Measurements from ENCODE around the gene TRIO.

TRIO gene

GRCh38 chr5:14376789-14377188 is 233.6 kb downstream of the TRIO start:
- Histone ChIP-seq H3K23ac (ENCODE audit: low read depth, low read length, poor library complexity) (no peak overlapping the region), H3K9ac (ENCODE audit: low read depth, low read length, poor library complexity) (no peak overlapping the region), H3K4ac (ENCODE audit: low read length) (no peak overlapping the region), H3K27ac (replicated peaks; ENCODE audit: low read length) (no peak overlapping the region), H3K27me3 (ENCODE audit: control insufficient read depth in 3 of 3, insufficient read depth in 3 of 3, low read depth in 1 of 3, low read length in 3 of 3) (no peaks in the 10 kb centered on the region), H4K91ac (ENCODE audit: low read depth, low read length, poor library complexity) (no peak overlapping the region), H4K8ac (ENCODE audit: low read depth, low read length) (no peak overlapping the region), H3K4me3 (ENCODE audit: low read length in 2 of 2) (no peak overlapping the region), H2BK120ac (ENCODE audit: low read depth, low read length) (no peak overlapping the region), H3K14ac (ENCODE audit: low read length) (no peak overlapping the region), H2AFZ (ENCODE audit: low read length) (no peak overlapping the region), H3K9me3 (replicated peaks in 1 of 2; ENCODE audit: control insufficient read depth in 2 of 2, insufficient read depth in 1 of 2, low read depth in 1 of 2, low read length in 2 of 2) (no peaks in the 10 kb centered on the region), H3K4me1 (ENCODE audit: control insufficient read depth in 2 of 2, insufficient read depth in 1 of 2, low read depth in 1 of 2, low read length in 2 of 2) (peaks cover 0 to 5% of the 10 kb centered on the region in 2 donors), H2BK5ac (ENCODE audit: low read length) (no peak overlapping the region), H2AK5ac (ENCODE audit: low read depth, low read length) (no peak overlapping the region), H2BK12ac (ENCODE audit: low read length) (no peak overlapping the region), H2BK15ac (ENCODE audit: low read length) (no peak overlapping the region), H3K4me2 (ENCODE audit: insufficient read depth, low read length, poor library complexity, severe bottlenecking) (no peak overlapping the region), H3K36me3 (replicated peaks in 1 of 2; ENCODE audit: control insufficient read depth in 2 of 2, insufficient read depth in 2 of 2, low read length in 2 of 2) (peaks cover 31 to 100% of the 10 kb centered on the region in 2 donors), H3K18ac (ENCODE audit: low read length) (no peak overlapping the region), H3K79me1 (ENCODE audit: low read depth, low read length) (no peaks in the 10 kb centered on the region)
- DNase-seq (ENCODE audit: low spot score) = no peak
- WGBS, 2 donors (ENCODE audit: extremely low coverage in 2 of 2, insufficient read length in 2 of 2, insufficient replicate concordance in 1 of 2) = no CpG with 5 or more reads among the region's 3 CpGs

DNA sequence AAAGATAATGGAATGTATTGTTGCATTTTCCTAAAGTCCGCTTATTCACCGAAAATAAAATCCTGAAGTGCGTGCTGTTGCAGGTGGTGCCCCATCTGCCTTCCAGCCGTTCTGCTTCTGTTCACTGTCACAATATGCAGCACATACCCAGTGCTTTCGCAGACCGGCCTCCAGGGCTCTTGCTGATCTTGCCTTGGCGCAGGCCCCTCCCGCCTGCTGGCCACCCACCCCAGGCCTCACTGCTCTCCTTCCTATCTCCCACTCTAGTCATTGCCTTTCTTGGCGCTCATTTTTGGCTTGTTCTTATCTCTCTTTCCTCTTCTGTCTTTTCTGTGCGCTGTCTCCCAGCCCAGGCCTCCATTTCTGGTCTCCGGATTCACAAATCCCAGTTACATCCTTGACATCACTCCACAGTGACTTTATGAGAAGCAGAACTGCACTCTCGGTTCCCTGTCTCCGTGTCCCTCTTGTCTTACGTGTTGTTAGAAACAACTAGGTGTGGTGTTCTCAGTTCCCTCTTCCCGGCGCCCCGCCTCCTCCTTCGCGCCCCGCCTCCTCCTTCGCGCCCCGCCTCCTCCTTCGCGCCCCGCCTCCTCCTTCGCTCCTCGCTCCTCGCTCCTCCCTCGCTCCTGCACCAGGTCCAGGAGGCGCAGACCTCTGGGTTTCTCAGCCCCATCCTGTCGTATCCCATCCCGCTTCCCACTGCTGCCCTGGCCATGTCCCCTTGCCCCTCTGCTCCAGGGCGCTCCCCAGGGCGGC is 236.8 kb downstream of the TRIO start:
- DNase-seq (ENCODE audit: low spot score) = no peak
- H2AK5ac ChIP-seq (ENCODE audit: low read depth, low read length) = no peak overlapping the region

GRCh38 chr5:14380712-14381111 is 237.6 kb downstream of the TRIO start:
- no peak overlapping the region for H2BK120ac ChIP-seq (ENCODE audit: low read depth, low read length)
- peaks cover 5 to 6% of the 10 kb centered on the region in 2 donors for H3K4me1 ChIP-seq (ENCODE audit: control insufficient read depth in 2 of 2, insufficient read depth in 1 of 2, low read depth in 1 of 2, low read length in 2 of 2)
- peaks cover 2% of the 10 kb centered on the region for H3K79me1 ChIP-seq (ENCODE audit: low read depth, low read length)
- no peak overlapping the region for H2BK12ac ChIP-seq (ENCODE audit: low read length)
- no peak overlapping the region for H3K27ac ChIP-seq (replicated peaks; ENCODE audit: low read length)
- H3K27me3 ChIP-seq (ENCODE audit: control insufficient read depth in 3 of 3, insufficient read depth in 3 of 3, low read depth in 1 of 3, low read length in 3 of 3) = no peaks in the 10 kb centered on the region
- no peak for DNase-seq (ENCODE audit: low spot score)
- no peak overlapping the region for H3K14ac ChIP-seq (ENCODE audit: low read length)
- no peak overlapping the region for H3K4me3 ChIP-seq (ENCODE audit: low read length in 2 of 2)
- peaks cover 34 to 96% of the 10 kb centered on the region in 2 donors for H3K36me3 ChIP-seq (replicated peaks in 1 of 2; ENCODE audit: control insufficient read depth in 2 of 2, insufficient read depth in 2 of 2, low read length in 2 of 2)
- no peak overlapping the region for H3K9ac ChIP-seq (ENCODE audit: low read depth, low read length, poor library complexity)
- H2BK5ac ChIP-seq (ENCODE audit: low read length) = no peak overlapping the region
- H4K91ac ChIP-seq (ENCODE audit: low read depth, low read length, poor library complexity) = no peak overlapping the region
- WGBS, 2 donors (ENCODE audit: extremely low coverage in 2 of 2, insufficient read length in 2 of 2, insufficient replicate concordance in 1 of 2) = no CpG with 5 or more reads among the region's 4 CpGs
- H3K18ac ChIP-seq (ENCODE audit: low read length) = no peak overlapping the region
- H2AK5ac ChIP-seq (ENCODE audit: low read depth, low read length) = no peak overlapping the region
- no peak overlapping the region for H4K8ac ChIP-seq (ENCODE audit: low read depth, low read length)
- no peak overlapping the region for H2BK15ac ChIP-seq (ENCODE audit: low read length)
- no peaks in the 10 kb centered on the region for H3K9me3 ChIP-seq (replicated peaks in 1 of 2; ENCODE audit: control insufficient read depth in 2 of 2, insufficient read depth in 1 of 2, low read depth in 1 of 2, low read length in 2 of 2)
- no peak overlapping the region for H2AFZ ChIP-seq (ENCODE audit: low read length)
- H3K4me2 ChIP-seq (ENCODE audit: insufficient read depth, low read length, poor library complexity, severe bottlenecking) = no peak overlapping the region
- H3K23ac ChIP-seq (ENCODE audit: low read depth, low read length, poor library complexity) = no peak overlapping the region
- no peak overlapping the region for H3K4ac ChIP-seq (ENCODE audit: low read length)

More for the DNA sequence above, 236.8 kb downstream of the TRIO start:
- H2BK12ac ChIP-seq (ENCODE audit: low read length) = no peak overlapping the region
- no peak overlapping the region for H3K27ac ChIP-seq (replicated peaks; ENCODE audit: low read length)
- no peaks in the 10 kb centered on the region for H3K9me3 ChIP-seq (replicated peaks in 1 of 2; ENCODE audit: control insufficient read depth in 2 of 2, insufficient read depth in 1 of 2, low read depth in 1 of 2, low read length in 2 of 2)
- H2BK5ac ChIP-seq (ENCODE audit: low read length) = no peak overlapping the region
- no peak overlapping the region for H2BK120ac ChIP-seq (ENCODE audit: low read depth, low read length)
- no peaks in the 10 kb centered on the region for H3K27me3 ChIP-seq (ENCODE audit: control insufficient read depth in 3 of 3, insufficient read depth in 3 of 3, low read depth in 1 of 3, low read length in 3 of 3)
- no peak overlapping the region for H3K4ac ChIP-seq (ENCODE audit: low read length)
- peak overlapping the region; percentile 32 for H3K18ac ChIP-seq (ENCODE audit: low read length)
- H2BK15ac ChIP-seq (ENCODE audit: low read length) = no peak overlapping the region
- no CpG with 5 or more reads among the region's 35 CpGs for WGBS, 2 donors (ENCODE audit: extremely low coverage in 2 of 2, insufficient read length in 2 of 2, insufficient replicate concordance in 1 of 2)
- H3K36me3 ChIP-seq (replicated peaks in 1 of 2; ENCODE audit: control insufficient read depth in 2 of 2, insufficient read depth in 2 of 2, low read length in 2 of 2) = peaks cover 31 to 99% of the 10 kb centered on the region in 2 donors
- peaks cover under 1 to 4% of the 10 kb centered on the region in 2 donors for H3K4me1 ChIP-seq (ENCODE audit: control insufficient read depth in 2 of 2, insufficient read depth in 1 of 2, low read depth in 1 of 2, low read length in 2 of 2)
- H3K9ac ChIP-seq (ENCODE audit: low read depth, low read length, poor library complexity) = no peak overlapping the region
- no peak overlapping the region for H2AFZ ChIP-seq (ENCODE audit: low read length)
- H4K8ac ChIP-seq (ENCODE audit: low read depth, low read length) = no peak overlapping the region
- peak overlapping the region; percentile 92 for H3K23ac ChIP-seq (ENCODE audit: low read depth, low read length, poor library complexity)
- H3K14ac ChIP-seq (ENCODE audit: low read length) = no peak overlapping the region
- H4K91ac ChIP-seq (ENCODE audit: low read depth, low read length, poor library complexity) = no peak overlapping the region
- H3K79me1 ChIP-seq (ENCODE audit: low read depth, low read length) = peaks cover 2% of the 10 kb centered on the region
- H3K4me3 ChIP-seq (ENCODE audit: low read length in 2 of 2) = no peak overlapping the region
- no peak overlapping the region for H3K4me2 ChIP-seq (ENCODE audit: insufficient read depth, low read length, poor library complexity, severe bottlenecking)

GRCh38 chr5:14382640-14383039 is 239.5 kb downstream of the TRIO start:
- Histone ChIP-seq H3K14ac (ENCODE audit: low read length) (no peak overlapping the region), H2BK5ac (ENCODE audit: low read length) (no peak overlapping the region), H4K91ac (ENCODE audit: low read depth, low read length, poor library complexity) (no peak overlapping the region), H3K4me1 (ENCODE audit: control insufficient read depth in 2 of 2, insufficient read depth in 1 of 2, low read depth in 1 of 2, low read length in 2 of 2) (peaks cover 16 to 24% of the 10 kb centered on the region in 2 donors), H2BK120ac (ENCODE audit: low read depth, low read length) (no peak overlapping the region), H2BK12ac (ENCODE audit: low read length) (no peak overlapping the region), H3K9me3 (replicated peaks in 1 of 2; ENCODE audit: control insufficient read depth in 2 of 2, insufficient read depth in 1 of 2, low read depth in 1 of 2, low read length in 2 of 2) (no peaks in the 10 kb centered on the region), H2AFZ (ENCODE audit: low read length) (no peak overlapping the region), H3K4me2 (ENCODE audit: insufficient read depth, low read length, poor library complexity, severe bottlenecking) (no peak overlapping the region), H3K4ac (ENCODE audit: low read length) (no peak overlapping the region), H3K23ac (ENCODE audit: low read depth, low read length, poor library complexity) (no peak overlapping the region), H3K4me3 (ENCODE audit: low read length in 2 of 2) (no peak overlapping the region), H3K36me3 (replicated peaks in 1 of 2; ENCODE audit: control insufficient read depth in 2 of 2, insufficient read depth in 2 of 2, low read length in 2 of 2) (peaks cover 33 to 77% of the 10 kb centered on the region in 2 donors), H2BK15ac (ENCODE audit: low read length) (no peak overlapping the region), H3K27me3 (ENCODE audit: control insufficient read depth in 3 of 3, insufficient read depth in 3 of 3, low read depth in 1 of 3, low read length in 3 of 3) (no peaks in the 10 kb centered on the region), H3K79me1 (ENCODE audit: low read depth, low read length) (peaks cover 2% of the 10 kb centered on the region), H4K8ac (ENCODE audit: low read depth, low read length) (no peak overlapping the region), H3K27ac (replicated peaks; ENCODE audit: low read length) (no peak overlapping the region), H2AK5ac (ENCODE audit: low read depth, low read length) (no peak overlapping the region), H3K18ac (ENCODE audit: low read length) (no peak overlapping the region), H3K9ac (ENCODE audit: low read depth, low read length, poor library complexity) (no peak overlapping the region)
- no peak for DNase-seq (ENCODE audit: low spot score)
- no CpG with 5 or more reads among the region's 4 CpGs for WGBS, 2 donors (ENCODE audit: extremely low coverage in 2 of 2, insufficient read length in 2 of 2, insufficient replicate concordance in 1 of 2)

Measured in neuronal stem cell (in vitro differentiated cells).